IMR-90 (cell line): Measurements from ENCODE around the gene FOLR2. TPM values are rescaled to one million over a fixed set of nuclear protein-coding genes. Genes with fewer than 3 reads are reported as not detected.
"Not testable (repeated sequence)": the region's sequence is repeated elsewhere in the genome, so short reads cannot be mapped to it uniquely, and the experiment has no call there.

ENCODE experiments used
- ATAC-seq: fragments of 200-7000 bp; cut with Tn5 transposase; 2 replicates; pipeline ENCODE4 v1.9.1; 2020; ENCODE audit warnings: low read depth, mild to moderate bottlenecking, moderate library complexity
- BruUV-seq: library from RNA; stranded (reverse); fragments of 400-500 nt; replicated peaks from 2 replicates; lab custom pipeline; 2021; lab: Mats Ljungman, UMichigan
- CTCF ChIA-PET: fragments of 300-600 bp; formaldehyde crosslinking; extraction: SDS; loops from one replicate; lab custom pipeline; 2021; ENCODE audit warnings: antibody characterized with exemption; lab: Yijun Ruan, JAX
- POLR2A ChIA-PET: fragments of 300-600 bp; sonication (Branson Sonifier 250); formaldehyde crosslinking; loops from one replicate; lab custom pipeline; 2022; ENCODE audit warnings: antibody characterized with exemption; ENCODE audit not compliant: unreplicated experiment; lab: Charles Lee
- DNase-seq: peaks from one replicate; pipeline ENCODE4 v3.0.0; 2013
- H2AFZ ChIP-seq: replicated peaks from 2 replicates; pipeline ENCODE3; 2013; ENCODE audit warnings: low read length, mild to moderate bottlenecking; ENCODE audit not compliant: poor library complexity
- H2AK5ac ChIP-seq: 2 replicates; pipeline ENCODE4 v1.6.1; 2013; ENCODE audit warnings: low read depth, low read length, inconsistent platforms
- H2AK9ac ChIP-seq: replicated peaks from 2 replicates; pipeline ENCODE3; 2013; ENCODE audit warnings: mild to moderate bottlenecking, low read depth, low read length, moderate library complexity; ENCODE audit not compliant: poor library complexity
- H2BK120ac ChIP-seq: 2 replicates; pipeline ENCODE4 v1.6.1; 2013; ENCODE audit warnings: low read depth, low read length, inconsistent platforms
- H2BK15ac ChIP-seq: 3 replicates; pipeline ENCODE4 v1.6.1; 2013; ENCODE audit warnings: low read depth, low read length, inconsistent platforms
- H2BK20ac ChIP-seq: 2 replicates; pipeline ENCODE4 v1.6.1; 2013; ENCODE audit warnings: low read depth, mild to moderate bottlenecking, inconsistent platforms, low read length, moderate library complexity
- H2BK5ac ChIP-seq: 2 replicates; pipeline ENCODE4 v1.6.1; 2013; ENCODE audit warnings: mild to moderate bottlenecking, low read depth, low read length, inconsistent platforms; ENCODE audit not compliant: poor library complexity, severe bottlenecking
- H3K14ac ChIP-seq: replicated peaks from 2 replicates; pipeline ENCODE4 v1.6.1; 2013; ENCODE audit warnings: low read depth, low read length, inconsistent platforms
- H3K18ac ChIP-seq: 2 replicates; pipeline ENCODE4 v1.6.1; 2013; ENCODE audit warnings: low read depth, low read length, control low read depth
- H3K23ac ChIP-seq: 2 replicates; pipeline ENCODE4 v1.6.1; 2013; ENCODE audit warnings: low read depth, low read length, inconsistent platforms
- H3K27ac ChIP-seq: 2 replicates; pipeline ENCODE4 v1.5.1; 2013; ENCODE audit warnings: mild to moderate bottlenecking, control low read depth, low read length; ENCODE audit not compliant: insufficient read depth
- H3K27me3 ChIP-seq: 2 replicates; pipeline ENCODE4 v1.6.1; 2013; ENCODE audit warnings: low read length; ENCODE audit not compliant: control insufficient read depth, insufficient read depth
- H3K36me3 ChIP-seq: 2 replicates; pipeline ENCODE4 v1.6.1; 2013; ENCODE audit warnings: low read length, mixed read lengths; ENCODE audit not compliant: control insufficient read depth, insufficient read depth
- H3K4ac ChIP-seq: 2 replicates; pipeline ENCODE4 v1.6.1; 2013; ENCODE audit warnings: low read depth, low read length, inconsistent platforms
- H3K4me1 ChIP-seq: 2 replicates; pipeline ENCODE4 v1.6.1; 2013; ENCODE audit warnings: low read length, mixed read lengths; ENCODE audit not compliant: control insufficient read depth, insufficient read depth
- H3K4me2 ChIP-seq: 2 replicates; pipeline ENCODE4 v1.6.1; 2013; ENCODE audit warnings: low read depth, mild to moderate bottlenecking, control low read depth, low read length, moderate library complexity
- H3K4me3 ChIP-seq: 2 replicates; pipeline ENCODE4 v1.5.1; 2013; ENCODE audit warnings: low read depth, mild to moderate bottlenecking, control low read depth, low read length, moderate library complexity; ENCODE audit not compliant: insufficient read depth
- H3K56ac ChIP-seq: 2 replicates; pipeline ENCODE4 v1.6.1; 2013; ENCODE audit warnings: low read length, inconsistent platforms; ENCODE audit not compliant: insufficient read depth; ENCODE audit errors: extremely low read depth
- H3K79me1 ChIP-seq, 2 experiments: 2 replicates each; pipeline ENCODE4 v1.6.1; 2013; ENCODE audit warnings: low read length in 2 of 2, inconsistent platforms in 1 of 2, low read depth in 1 of 2
- H3K9ac ChIP-seq: 2 replicates; pipeline ENCODE4 v1.6.1; 2013; ENCODE audit warnings: low read depth, low read length, control low read depth
- H3K9me1 ChIP-seq: 2 replicates; pipeline ENCODE4 v1.6.1; 2013; ENCODE audit warnings: low read length, inconsistent platforms; ENCODE audit not compliant: insufficient read depth
- H3K9me3 ChIP-seq: 2 replicates; pipeline ENCODE4 v1.6.1; 2013; ENCODE audit warnings: low read length; ENCODE audit not compliant: control insufficient read depth, insufficient read depth
- H4K20me1 ChIP-seq: 2 replicates; pipeline ENCODE4 v1.6.1; 2013; ENCODE audit warnings: low read length, inconsistent platforms; ENCODE audit not compliant: insufficient read depth
- H4K5ac ChIP-seq: 2 replicates; pipeline ENCODE4 v1.6.1; 2013; ENCODE audit warnings: mild to moderate bottlenecking, low read depth, low read length, control low read depth
- H4K8ac ChIP-seq, 2 experiments: 2 replicates each; pipeline ENCODE4 v1.6.1; 2013; ENCODE audit warnings: low read depth in 2 of 2, low read length in 2 of 2, control low read depth in 1 of 2, inconsistent platforms in 1 of 2
- H4K91ac ChIP-seq: 2 replicates; pipeline ENCODE4 v1.6.1; 2013; ENCODE audit warnings: low read depth, low read length, inconsistent platforms; ENCODE audit not compliant: insufficient read depth
- WGBS, 2 experiments: methylation state at CpG; one replicate each; pipeline versions ENCODE4 v1.1.5 to v1.1.7; 2013; ENCODE audit warnings: missing lambda C conversion rate in 2 of 2; ENCODE audit not compliant: insufficient read length in 1 of 2; ENCODE audit errors: extremely low coverage in 2 of 2; 5-methylcytosine and 5-hydroxymethylcytosine counted together
- dilution Hi-C: fragments of 300-500 bp; cut with HindIII; formaldehyde crosslinking; loops from one replicate; pipeline ENCODE4 v1.14.3; 2018; ENCODE audit warnings: low sequenced_read_pairs; ENCODE audit not compliant: unreplicated experiment
- in situ Hi-C: fragments of 300-500 bp; cut with MboI; formaldehyde crosslinking; loops from 3 replicates; pipeline ENCODE4 v1.14.3; 2019; ENCODE audit warnings: low sequenced_read_pairs, inconsistent platforms, mixed read lengths
- intact Hi-C: fragments of 100-400 bp; cut with micrococcal nuclease; formaldehyde crosslinking; loops from 2 replicates; pipeline ENCODE4 v1.10.0; 2022
- polyA plus RNA-seq, 3 experiments: library from polyadenylated mRNA; depleted of rRNA; stranded (reverse); fragments of >200 nt; gene quantifications; 2 replicates each; pipeline ENCODE4 v1.2.3, GENCODE V29; 2012; ENCODE audit warnings: low replicate concordance in 1 of 3
- total RNA-seq: library from RNA; depleted of rRNA; stranded (reverse); fragments of >200 nt; gene quantifications from 2 replicates; pipeline ENCODE4 v1.2.3, GENCODE V29; 2012

Gene FOLR2
- total and polyA plus RNA-seq, 2 of the 4 experiments (the other 2 are of a cell fraction) = not detected

GRCh38 chr11:72169046-72169555, 47.5 kb upstream of the FOLR2 start:
- H2BK20ac ChIP-seq, H3K9me1 ChIP-seq, POLR2A ChIA-PET, H3K9ac ChIP-seq, dilution Hi-C loops, intact Hi-C loops, in situ Hi-C loops, H3K4me3 ChIP-seq, BruUV-seq, H4K8ac ChIP-seq, H3K27ac ChIP-seq, H3K4ac ChIP-seq, ATAC-seq, H3K36me3 ChIP-seq, H4K5ac ChIP-seq, H2BK5ac ChIP-seq, H3K27me3 ChIP-seq, H3K9me3 ChIP-seq, H3K79me1 ChIP-seq, H2BK15ac ChIP-seq, DNase-seq, H2AK5ac ChIP-seq, H2AK9ac ChIP-seq, H3K56ac ChIP-seq, H2AFZ ChIP-seq, H3K4me1 ChIP-seq, H3K14ac ChIP-seq, H3K18ac ChIP-seq, CTCF ChIA-PET, H3K4me2 ChIP-seq, H4K91ac ChIP-seq, H2BK120ac ChIP-seq, H3K23ac ChIP-seq, H4K20me1 ChIP-seq: not testable (repeated sequence)
- WGBS, 2 experiments = no CpG with 5 or more reads among the region's 5 CpGs

GRCh38 chr11:72169754-72170153, 46.8 kb upstream of the FOLR2 start:
- H3K4me1 ChIP-seq, H2AFZ ChIP-seq, H4K5ac ChIP-seq, ATAC-seq, H3K36me3 ChIP-seq, H4K20me1 ChIP-seq, H3K79me1 ChIP-seq, H3K56ac ChIP-seq, H3K14ac ChIP-seq, intact Hi-C loops, H3K4me3 ChIP-seq, DNase-seq, H3K9ac ChIP-seq, H3K9me1 ChIP-seq, H3K4me2 ChIP-seq, H4K91ac ChIP-seq, POLR2A ChIA-PET, dilution Hi-C loops, in situ Hi-C loops, H3K27me3 ChIP-seq, CTCF ChIA-PET, H2BK5ac ChIP-seq, H2BK120ac ChIP-seq, BruUV-seq, H2AK9ac ChIP-seq, H3K23ac ChIP-seq, H3K18ac ChIP-seq, H3K27ac ChIP-seq, H3K9me3 ChIP-seq, H3K4ac ChIP-seq, H4K8ac ChIP-seq, H2AK5ac ChIP-seq, H2BK20ac ChIP-seq, H2BK15ac ChIP-seq: not testable (repeated sequence)
- no CpG with 5 or more reads among the region's 3 CpGs for WGBS, 2 experiments
